GM18526 (cell line): Measurements from ENCODE around the gene CDH23.

Source experiments
- POLR2A ChIP-seq: IDR thresholded peaks from 3 replicates; pipeline ENCODE4 v1.6.1; 2011; ENCODE audit not compliant: insufficient read length; ENCODE audit errors: extremely low read depth

The CDH23 gene

GRCh38 chr10:71790749-71791440, 394.2 kb downstream of the CDH23 start:
- TF ChIP-seq POLR2A: no peak

- TF ChIP-seq POLR2A: no peak
Measured at GRCh38 chr10:71795248-71795647, 398.5 kb downstream of the CDH23 start.

- TF ChIP-seq POLR2A: no peak
Measured at GRCh38 chr10:71796749-71797405, 400.2 kb downstream of the CDH23 start.

- TF ChIP-seq POLR2A: no peak
Measured at GRCh38 chr10:71797533-71798307, 401.0 kb downstream of the CDH23 start.

- no peak for TF ChIP-seq POLR2A
Measured at GRCh38 chr10:71798308-71798624, 401.5 kb downstream of the CDH23 start.

- TF ChIP-seq POLR2A: no peak
Measured at GRCh38 chr10:71799112-71799511, 402.4 kb downstream of the CDH23 start.

- TF ChIP-seq POLR2A: no peak
Measured at GRCh38 chr10:71799608-71800453, 403.1 kb downstream of the CDH23 start.

GRCh38 chr10:71801361-71801760, 404.6 kb downstream of the CDH23 start:
- TF ChIP-seq POLR2A: no peak

- no peak for TF ChIP-seq POLR2A
Measured at GRCh38 chr10:71802235-71802634, 405.5 kb downstream of the CDH23 start.

- TF ChIP-seq POLR2A: no peak
Measured at GRCh38 chr10:71802715-71803488, 406.2 kb downstream of the CDH23 start.

GRCh38 chr10:71804077-71804476, 407.4 kb downstream of the CDH23 start:
- TF ChIP-seq POLR2A: no peak

GRCh38 chr10:71805776-71806703, 409.3 kb downstream of the CDH23 start:
- TF ChIP-seq POLR2A: no peak

- TF ChIP-seq POLR2A: no peak
Measured at GRCh38 chr10:71806704-71807556, 410.2 kb downstream of the CDH23 start.
